Measurements from ENCODE around the gene AICDA. TPM values are rescaled to one million over a fixed set of nuclear protein-coding genes. Genes with fewer than 3 reads are reported as not detected.
"Not testable (repeated sequence)": the region's sequence is repeated elsewhere in the genome, so short reads cannot be mapped to it uniquely, and the experiment has no call there.

AICDA gene
- total and polyA plus RNA-seq, 2 of the 13 experiments (the other 11 are each of a cell fraction or from before 2014, with no cell fraction given), result not detected

GRCh38 chr12:8615206-8615605 lies 2.5 kb upstream of the AICDA start (continued):
- TF ChIP-seq HMGXB4 (CRISPR knock-in tag; IDR thresholded peaks at IDR 0.05; ENCODE audit: borderline replicate concordance in 1 of 2, low read depth in 1 of 2), result no peak

- H3K4me3 ChIP-seq (replicated peaks in 1 of 3; ENCODE audit: insufficient read depth in 1 of 3, low read depth in 2 of 3, low read length in 3 of 3); H3K9ac ChIP-seq (ENCODE audit: insufficient read depth, low read depth, low read length); ATAC-seq; FAIRE-seq; H3K36me3 ChIP-seq (replicated peaks in 1 of 2; ENCODE audit: control insufficient read depth in 1 of 2, insufficient read depth in 2 of 2, low read length in 2 of 2); intact Hi-C loops (cut with micrococcal nuclease; ENCODE audit: unreplicated experiment); POLR2A ChIA-PET; H3K9me3 ChIP-seq (ENCODE audit: low read length); H4K20me1 ChIP-seq (ENCODE audit: insufficient read depth, low read length); in situ Hi-C loops (cut with HindIII; ENCODE audit: extremely low pct_ligation_motif_present, low pct_unique_long_range_greater_than_20kb); CTCF ChIA-PET (ENCODE audit: low intra/inter-chr PET ratio, low total read pairs); BruUV-seq (replicated peaks); H3K79me2 ChIP-seq (ENCODE audit: insufficient read depth, low read length); H3K27me3 ChIP-seq (ENCODE audit: control insufficient read depth in 1 of 2, insufficient read depth in 2 of 2, low read length in 2 of 2); H2AFZ ChIP-seq (ENCODE audit: low read length); H3K4me1 ChIP-seq (ENCODE audit: insufficient read depth, low read length); H3K27ac ChIP-seq (ENCODE audit: extremely low read length, insufficient read depth, low read length); H3K4me2 ChIP-seq (ENCODE audit: low read depth, low read length); DNase-seq (ENCODE audit: low spot score): not testable (repeated sequence)
- WGBS (ENCODE audit: low lambda C conversion rate), result 0% methylated on average over 1 of the region's 1 CpG
Measured at GRCh38 chr12:8613881-8614280, 1.2 kb upstream of the AICDA start.

- peak; percentile 72 for FAIRE-seq
- Histone ChIP-seq H3K4me3 (replicated peaks in 1 of 3; ENCODE audit: insufficient read depth in 1 of 3, low read depth in 2 of 3, low read length in 3 of 3) (no peak overlapping the region), H3K4me2 (ENCODE audit: low read depth, low read length) (no peak overlapping the region), H3K4me1 (ENCODE audit: insufficient read depth, low read length) (no peaks in the 10 kb centered on the region), H3K27me3 (ENCODE audit: control insufficient read depth in 1 of 2, insufficient read depth in 2 of 2, low read length in 2 of 2) (peaks cover 0 to 20% of the 10 kb centered on the region in 2 experiments; a peak in 3 of 5 replicates), H3K27ac (ENCODE audit: extremely low read length, insufficient read depth, low read length) (no peak overlapping the region), H3K9ac (ENCODE audit: insufficient read depth, low read depth, low read length) (no peak overlapping the region), H2AFZ (ENCODE audit: low read length) (no peak overlapping the region), H3K79me2 (ENCODE audit: insufficient read depth, low read length) (no peaks in the 10 kb centered on the region), H3K9me3 (ENCODE audit: low read length) (no peaks in the 10 kb centered on the region), H4K20me1 (ENCODE audit: insufficient read depth, low read length) (no peaks in the 10 kb centered on the region), H3K36me3 (replicated peaks in 1 of 2; ENCODE audit: control insufficient read depth in 1 of 2, insufficient read depth in 2 of 2, low read length in 2 of 2) (no peaks in the 10 kb centered on the region)
- CTCF ChIA-PET (ENCODE audit: low intra/inter-chr PET ratio, low total read pairs), result interaction anchor here (1.9 kb wide), 1 partner anchor 65 kb away, joined by 11 read pairs; no protein-coding TSS in a partner anchor
- no TSS peak for BruUV-seq (replicated peaks)
- in situ Hi-C loops (cut with HindIII; ENCODE audit: extremely low pct_ligation_motif_present, low pct_unique_long_range_greater_than_20kb) (loop anchor here (10.0 kb wide), 1 partner anchor 64 kb away; the partner anchor contains the start of gene CLEC4E), intact Hi-C loops (cut with micrococcal nuclease; ENCODE audit: unreplicated experiment) (loop anchor here (1.0 kb wide), 1 partner anchor 65 kb away; no protein-coding TSS in a partner anchor)
- peak; percentile 66 for ATAC-seq
- 2% methylated on average over 5 of the region's 5 CpGs for WGBS (ENCODE audit: low lambda C conversion rate)
- POLR2A ChIA-PET, result no interaction called here
- peak; percentile 71 for TF ChIP-seq CTCF (CRISPR knock-in tag; IDR thresholded peaks at IDR 0.05)
- TF ChIP-seq SMC3 (IDR thresholded peaks at IDR 0.05; ENCODE audit: low read length), result peak; percentile 48
- 0 out of 2 replicates have a peak, but pooled peaks have one; percentile 50 for TF ChIP-seq MIXL1 (CRISPR knock-in tag; IDR thresholded peaks at IDR 0.05)
- no peak for TF ChIP-seq ETV5 (CRISPR knock-in tag; IDR thresholded peaks at IDR 0.05; ENCODE audit: borderline replicate concordance)
- 0 out of 4 replicates have a peak, but pooled peaks of 1 of the 2 experiments have one; percentile 30 for TF ChIP-seq HMGXB4 (CRISPR knock-in tag; IDR thresholded peaks at IDR 0.05; ENCODE audit: borderline replicate concordance in 1 of 2, low read depth in 1 of 2)
- TF ChIP-seq STAG1 (CRISPR knock-in tag; IDR thresholded peaks at IDR 0.05), result peak; percentile 75
- no peak for TF ChIP-seq NCOA5 (CRISPR knock-in tag; IDR thresholded peaks at IDR 0.05)
- TF ChIP-seq JUND (CRISPR knock-in tag; IDR thresholded peaks at IDR 0.05), result no peak
- TF ChIP-seq RAD21 (CRISPR knock-in tag; IDR thresholded peaks at IDR 0.05), result peak; percentile 33; the same call in 1 of the 2 replicates
- peak; percentile 28 for DNase-seq (ENCODE audit: low spot score)
Measured at GRCh38 chr12:8609061-8609570, 3.5 kb downstream of the AICDA start.
